Hippocampal formation (tissue), 2 donors: ENCODE data around the gene CCDC12.

Experiments
- DNase-seq, 2 donors: peaks; one replicate each; lab custom pipeline; 2025; lab: John Stamatoyannopoulos, UW

CCDC12 gene

GRCh38 chr3:46935989-46936558 is 40.5 kb downstream of the CCDC12 start:
- DNase-seq = no peak

GRCh38 chr3:46935168-46935858 is 41.2 kb downstream of the CCDC12 start:
- DNase-seq = no peak

- DNase-seq = no peak
Observed at GRCh38 chr3:46934498-46935167, 41.9 kb downstream of the CCDC12 start.

GRCh38 chr3:46934072-46934471 is 42.5 kb downstream of the CCDC12 start:
- DNase-seq = no peak

GRCh38 chr3:46933261-46933660 is 43.3 kb downstream of the CCDC12 start:
- DNase-seq = no peak

GRCh38 chr3:46932455-46933225 is 43.9 kb downstream of the CCDC12 start:
- DNase-seq = no peak

GRCh38 chr3:46931631-46932331 is 44.8 kb downstream of the CCDC12 start:
- DNase-seq = no peak

GRCh38 chr3:46930945-46931403 is 45.6 kb downstream of the CCDC12 start:
- no peak for DNase-seq

- peak in 1 of 2 donors; percentile 20 for DNase-seq
Observed at GRCh38 chr3:46930166-46930944, 46.2 kb downstream of the CCDC12 start.

- DNase-seq = no peak
Observed at GRCh38 chr3:46929324-46929723, 47.2 kb downstream of the CCDC12 start.

GRCh38 chr3:46928282-46928681 is 48.3 kb downstream of the CCDC12 start:
- DNase-seq = peak in 1 of 2 donors; percentile 11

GRCh38 chr3:46927718-46928073 is 48.8 kb downstream of the CCDC12 start:
- no peak for DNase-seq

GRCh38 chr3:46926871-46927717 is 49.5 kb downstream of the CCDC12 start:
- DNase-seq = no peak

GRCh38 chr3:46926447-46926846 is 50.1 kb downstream of the CCDC12 start:
- DNase-seq = no peak

GRCh38 chr3:46926039-46926438 is 50.5 kb downstream of the CCDC12 start:
- no peak for DNase-seq

- DNase-seq = no peak
Observed at GRCh38 chr3:46925585-46925934, 51.0 kb downstream of the CCDC12 start.

- no peak for DNase-seq
Observed at GRCh38 chr3:46924921-46925584, 51.5 kb downstream of the CCDC12 start.

- DNase-seq = peak in 1 of 2 donors; percentile 28
Observed at GRCh38 chr3:46923559-46924350, 52.8 kb downstream of the CCDC12 start.
